SW480 (cell line): ENCODE measurements around the gene BORCS5.
"Not testable (repeated sequence)": the region's sequence is repeated elsewhere in the genome, so short reads cannot be mapped to it uniquely, and the experiment has no call there.

Source experiments
- DNase-seq: peaks from one replicate; pipeline ENCODE4 v3.0.0-alpha.2; 2016; ENCODE audit warnings: low spot score

The BORCS5 gene

DNA sequence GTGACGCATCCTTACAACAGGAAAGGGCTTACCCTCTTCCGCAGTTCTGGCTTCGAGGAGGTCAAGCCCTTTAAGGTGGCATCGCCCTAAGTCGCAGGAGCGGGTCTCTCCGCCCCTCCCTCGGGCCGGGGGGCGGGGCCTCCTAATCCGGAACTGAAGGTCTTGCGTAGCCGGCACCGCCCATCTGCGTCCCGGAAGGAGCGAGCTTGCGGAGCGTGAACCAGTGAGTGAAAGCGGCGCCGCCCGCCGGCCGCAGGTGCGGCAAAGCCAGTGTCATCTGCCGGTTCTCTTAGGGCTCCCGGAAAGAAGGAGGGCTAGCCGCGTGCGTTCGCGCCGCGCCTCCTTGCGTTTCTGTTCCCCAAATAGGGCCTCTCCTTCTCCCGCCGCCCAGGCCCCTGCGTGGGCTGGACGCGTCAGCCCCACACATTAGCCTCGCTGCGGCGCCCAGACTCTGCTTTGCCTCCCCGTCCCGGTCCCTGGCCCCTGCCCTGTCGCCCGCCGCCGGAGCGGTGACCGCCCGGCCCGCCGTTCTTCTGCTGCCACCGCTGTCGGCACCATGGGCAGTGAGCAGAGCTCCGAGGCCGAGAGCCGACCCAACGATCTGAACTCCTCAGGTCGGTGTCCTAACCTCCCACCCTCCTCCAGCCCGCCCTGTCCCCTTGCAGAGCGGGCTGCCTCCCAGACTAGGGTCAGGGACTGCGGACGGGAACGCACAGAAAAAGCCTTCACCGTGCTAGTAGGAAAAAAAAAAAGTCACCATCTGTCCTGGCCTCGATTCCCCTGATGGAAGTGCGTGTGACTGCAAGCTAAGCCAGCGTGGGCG lies at the start of gene BORCS5:
Gene BORCS5 (plus strand): TSS at position 183 of the 823 bp plus-strand sequence. CDS start 374 bp downstream, at position 557.
- peak; percentile 98 for DNase-seq

DNA sequence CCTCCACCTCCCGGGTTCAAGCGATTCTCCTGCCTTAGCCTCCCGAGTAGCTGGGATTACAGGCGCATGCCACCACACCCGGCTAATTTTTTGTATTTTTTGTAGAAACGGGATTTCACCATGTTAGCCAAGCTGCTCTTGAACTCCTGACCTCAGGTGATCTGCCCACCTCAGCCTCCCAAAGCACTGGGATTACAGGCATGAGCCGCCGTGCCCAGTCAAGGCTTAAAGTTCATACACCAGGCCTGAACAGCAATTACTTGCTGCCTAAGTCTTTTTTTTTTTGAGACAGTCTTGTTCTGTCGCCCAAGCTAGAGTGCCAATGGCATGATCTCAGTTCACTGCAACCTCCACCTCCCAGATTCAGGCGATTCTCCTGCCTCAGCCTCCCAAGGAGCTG lies 46.2 kb upstream of the BORCS5 start:
- DNase-seq: not testable (repeated sequence)

- DNase-seq: no peak
Measured at GRCh38 chr12:12315838-12316237, 41.0 kb upstream of the BORCS5 start.

- no peak for DNase-seq
Measured at GRCh38 chr12:12319451-12320183, 37.3 kb upstream of the BORCS5 start.

- no peak for DNase-seq
Measured at GRCh38 chr12:12323118-12323517, 33.8 kb upstream of the BORCS5 start.

- DNase-seq: no peak
Measured at GRCh38 chr12:12323591-12323990, 33.3 kb upstream of the BORCS5 start.

DNA sequence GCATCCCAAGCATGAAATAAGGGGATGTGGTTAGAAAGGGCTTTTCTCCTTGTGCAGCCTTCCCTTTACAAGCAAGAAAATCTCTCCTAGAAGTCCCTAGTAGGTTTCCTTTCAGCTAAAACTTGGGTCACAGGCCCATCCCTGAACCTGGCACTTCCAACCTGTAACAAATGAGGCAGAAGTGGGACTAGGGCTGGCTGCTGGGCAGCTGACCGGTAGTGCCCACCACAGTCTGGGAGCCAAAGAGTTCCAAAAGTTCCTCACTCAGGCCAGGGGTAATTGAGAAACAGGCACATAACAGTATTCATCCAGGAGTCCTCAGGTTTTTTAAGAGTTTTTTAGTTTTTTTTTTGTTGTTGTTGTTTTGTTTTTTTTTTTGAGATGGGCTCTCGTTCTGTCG lies 30.6 kb upstream of the BORCS5 start:
- DNase-seq: no peak

DNA sequence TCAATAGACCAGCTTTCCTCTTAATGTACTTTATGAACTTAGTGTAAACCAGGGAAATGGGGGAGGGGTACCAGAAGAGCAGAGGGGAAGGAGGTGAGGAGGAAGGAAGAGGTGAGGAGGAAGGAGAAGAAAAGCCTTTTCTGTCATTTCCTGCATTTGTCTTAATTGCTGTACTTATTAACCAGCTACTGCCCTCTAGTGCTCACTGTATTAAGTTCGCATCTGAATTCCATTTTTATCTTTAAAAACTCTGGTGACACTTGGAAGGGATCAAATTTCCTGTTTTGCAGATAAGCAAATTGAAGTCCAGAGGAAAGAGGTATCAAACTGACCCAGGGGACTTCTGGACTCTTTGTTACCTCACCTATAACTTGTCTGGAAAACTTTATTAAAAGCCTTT lies 29.1 kb upstream of the BORCS5 start:
- peak; percentile 77 for DNase-seq

GRCh38 chr12:12331244-12331771 lies 25.6 kb upstream of the BORCS5 start:
- no peak for DNase-seq

DNA sequence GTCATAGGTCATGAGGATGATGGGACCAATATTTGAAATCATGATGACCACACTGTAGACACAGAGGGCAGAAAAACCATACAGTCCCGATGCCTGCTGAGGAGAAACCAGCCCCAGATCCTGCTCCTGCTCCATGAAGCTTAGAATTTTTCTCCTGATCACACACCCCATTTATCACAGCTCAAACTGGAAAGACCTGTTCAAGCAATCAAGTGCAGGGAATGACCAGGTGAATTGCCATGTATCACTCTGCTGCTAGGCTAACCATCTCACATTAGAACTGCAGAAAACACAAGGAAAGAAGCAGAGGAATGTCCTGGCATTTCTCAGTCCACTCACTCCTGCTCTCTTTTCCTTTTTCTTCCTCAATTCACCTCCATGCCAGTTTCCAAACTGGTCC lies 25.0 kb upstream of the BORCS5 start:
- no peak for DNase-seq

DNA sequence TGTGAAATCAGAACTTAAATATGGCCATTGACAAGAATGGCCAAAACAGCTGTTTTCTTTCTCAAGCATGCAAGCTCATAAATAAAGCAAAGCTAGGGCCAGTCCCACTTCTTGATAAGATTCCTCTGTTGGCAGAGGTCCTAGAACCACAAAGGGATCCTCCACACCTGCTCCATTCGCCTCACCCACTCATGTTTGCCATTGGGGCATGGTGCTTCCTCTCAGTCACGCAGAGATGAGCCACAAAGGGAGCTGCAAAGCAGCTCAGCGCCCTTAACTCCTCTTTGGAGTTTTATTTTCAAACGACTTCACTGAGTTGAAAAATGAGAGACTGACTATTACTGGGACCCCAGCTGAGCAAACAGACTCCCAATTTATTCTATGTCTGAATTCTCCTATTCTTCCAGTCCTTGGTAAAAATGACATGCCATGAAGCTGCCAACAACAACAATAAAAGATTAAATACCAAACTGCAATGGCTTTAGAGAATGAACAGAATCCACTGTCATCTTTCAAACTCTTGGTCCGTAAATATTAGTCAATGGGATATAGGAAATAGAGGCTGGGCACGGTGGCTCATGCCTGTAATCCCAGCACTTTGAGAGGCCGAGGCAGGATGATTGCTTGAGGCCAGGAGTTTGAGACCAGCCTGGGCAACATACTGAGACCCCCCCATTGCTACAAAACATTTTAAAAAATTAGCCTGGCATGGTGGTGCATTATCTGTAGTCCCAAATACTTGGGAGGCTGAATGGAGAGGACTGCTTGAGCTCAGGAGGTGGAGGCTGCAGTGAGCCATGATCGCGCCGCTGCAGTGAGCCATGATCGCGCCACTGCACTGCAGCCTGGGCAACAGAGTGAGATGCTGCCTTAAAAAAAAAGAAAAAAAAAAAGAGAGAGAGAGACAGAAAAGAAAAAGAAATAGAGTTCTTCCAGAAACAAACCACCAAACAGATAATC lies 23.2 kb upstream of the BORCS5 start:
- no peak for DNase-seq

GRCh38 chr12:12334367-12335040 lies 22.4 kb upstream of the BORCS5 start:
- peak; percentile 81 for DNase-seq

DNA sequence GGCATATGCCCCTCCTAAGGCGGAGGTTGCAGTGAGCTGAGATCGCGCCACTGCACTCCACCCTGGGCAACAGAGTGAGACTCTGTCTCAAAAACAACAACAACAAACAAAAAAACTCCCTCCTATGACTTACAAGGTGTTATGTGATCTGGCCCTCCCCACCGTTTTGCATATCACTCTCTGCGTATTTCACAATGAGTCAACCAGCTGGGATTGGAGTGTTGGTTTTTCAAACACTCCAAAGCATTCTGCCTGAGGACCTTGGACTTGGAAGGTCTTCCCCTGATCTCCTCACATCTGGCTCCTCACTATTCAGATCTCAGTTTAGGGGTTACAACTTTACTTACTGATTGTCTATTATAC lies 20.8 kb upstream of the BORCS5 start:
- no peak for DNase-seq

DNA sequence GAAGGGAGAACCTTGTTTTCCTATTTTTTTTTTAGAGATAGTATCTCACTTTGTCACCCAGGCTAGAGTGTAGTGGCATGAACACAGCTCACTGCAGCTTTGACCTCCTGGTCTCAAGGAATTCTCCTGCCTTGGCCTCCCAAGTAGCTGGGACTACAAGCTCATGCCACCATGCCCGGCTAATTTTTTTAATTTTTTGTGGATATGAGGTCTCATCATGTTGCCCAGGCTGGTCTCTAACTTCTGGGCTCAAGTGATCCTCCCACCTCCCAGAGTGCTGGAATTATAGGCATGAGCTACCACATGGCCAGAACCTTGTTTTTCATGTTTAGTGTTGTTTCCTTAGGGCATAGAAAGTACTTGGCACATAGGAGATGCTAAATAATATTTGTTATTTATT lies 20.4 kb upstream of the BORCS5 start:
- no peak for DNase-seq

GRCh38 chr12:12338527-12339168 lies 18.2 kb upstream of the BORCS5 start:
- no peak for DNase-seq

GRCh38 chr12:12349711-12350665 lies 6.9 kb upstream of the BORCS5 start, which contains the start of gene MANSC1:
MANSC1 (minus strand) TSS chr12:12350242; CDS start chr12:12343314, 6,928 bp downstream.
- peak; percentile 64 for DNase-seq

DNA sequence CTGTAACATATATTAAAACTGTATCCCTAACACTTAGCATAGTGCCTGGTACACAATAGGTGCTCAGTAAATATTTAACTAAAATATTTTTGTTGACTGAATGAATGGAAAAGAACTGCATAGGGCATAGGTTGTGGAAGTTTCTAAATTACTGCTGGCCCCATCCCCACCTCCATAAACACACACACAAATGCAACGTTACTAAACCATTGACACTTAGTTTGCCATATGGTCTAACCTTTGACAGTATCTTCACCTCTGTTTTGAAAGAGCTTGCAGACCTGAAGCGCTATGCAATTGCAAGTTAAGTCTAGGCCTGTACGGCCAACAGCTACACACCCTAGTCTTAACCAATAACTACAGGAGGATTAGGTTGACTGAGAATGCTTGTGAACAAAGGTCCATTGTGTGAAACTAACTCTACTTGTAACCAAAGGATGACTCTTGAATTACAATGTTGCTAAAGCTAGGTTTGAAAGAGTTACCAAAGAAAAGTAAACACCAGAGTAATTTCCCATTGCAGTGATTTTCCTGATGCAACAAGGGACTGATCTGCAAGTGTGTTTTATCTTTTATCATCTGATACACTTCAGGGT lies 5.9 kb upstream of the BORCS5 start:
- DNase-seq: peak; percentile 92

- DNase-seq: not testable (repeated sequence)
Measured at GRCh38 chr12:12351468-12352185, 5.3 kb upstream of the BORCS5 start.
